GM18858 (cell line): ENCODE results near the gene PAQR7.

Source experiments
- ATAC-seq: cut with Tn5 transposase; IDR thresholded peaks from one replicate; pipeline ENCODE4 v1.9.1; 2021; ENCODE audit not compliant: unreplicated experiment

The PAQR7 gene

DNA sequence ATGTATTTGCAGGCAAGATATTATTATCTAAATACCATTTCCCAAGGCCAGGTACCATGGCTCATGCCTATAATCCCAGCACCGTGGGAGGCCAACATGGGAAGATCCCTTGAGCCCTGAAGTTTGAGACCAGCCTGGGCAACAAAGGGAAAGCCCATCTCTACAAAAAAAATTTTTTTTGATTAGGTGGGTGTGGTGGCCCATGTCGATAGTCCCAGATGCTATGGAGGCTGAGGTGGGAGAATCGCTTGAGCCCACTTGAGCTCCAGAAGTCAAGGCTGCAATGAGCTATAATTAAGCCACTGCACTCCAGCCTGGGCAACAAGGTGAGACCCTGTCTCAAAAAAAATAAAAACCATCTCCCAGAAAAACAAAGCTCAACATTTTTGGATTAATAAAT, 28.5 kb upstream of the PAQR7 start:
- ATAC-seq: no peak

DNA sequence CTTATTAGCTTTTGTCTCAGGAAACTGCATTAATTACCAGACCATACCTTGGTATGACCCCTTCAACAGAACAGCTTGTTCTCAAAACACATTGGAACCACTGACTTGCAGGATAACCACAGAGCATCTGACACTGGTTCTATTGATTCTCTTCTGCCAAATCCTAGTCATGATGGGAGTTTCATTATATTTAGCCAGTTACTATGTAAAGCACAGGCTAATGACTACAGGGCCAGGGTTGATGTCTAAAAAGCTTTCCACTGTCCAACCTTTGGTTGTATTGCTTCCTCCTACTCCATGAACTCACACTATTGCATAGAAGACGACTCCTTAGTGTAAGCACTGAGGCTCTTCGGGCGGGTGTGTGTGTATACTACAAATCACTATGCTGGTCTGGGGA, 27.0 kb upstream of the PAQR7 start:
- no peak for ATAC-seq

DNA sequence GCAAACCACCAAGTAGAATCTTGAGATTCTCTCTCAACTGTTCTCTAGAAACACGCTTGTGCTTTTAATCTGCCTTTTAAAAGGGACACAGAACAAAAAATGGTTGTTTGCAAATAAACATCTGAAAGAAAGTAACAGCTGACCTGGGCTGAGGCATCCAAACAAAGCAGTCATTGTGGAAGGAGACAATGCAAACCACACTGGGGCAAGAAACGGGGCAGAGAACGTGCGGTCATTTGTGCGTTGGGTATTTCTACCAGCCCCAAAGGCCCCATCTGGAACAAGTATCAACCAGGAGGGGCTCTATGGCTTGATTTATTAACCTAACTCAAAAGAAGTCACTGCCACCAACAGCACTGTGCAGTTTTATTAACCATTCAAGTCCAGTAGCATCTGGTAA, 24.7 kb upstream of the PAQR7 start:
- no peak for ATAC-seq

GRCh38 chr1:25899792-25900191, 24.3 kb upstream of the PAQR7 start:
- no peak for ATAC-seq

DNA sequence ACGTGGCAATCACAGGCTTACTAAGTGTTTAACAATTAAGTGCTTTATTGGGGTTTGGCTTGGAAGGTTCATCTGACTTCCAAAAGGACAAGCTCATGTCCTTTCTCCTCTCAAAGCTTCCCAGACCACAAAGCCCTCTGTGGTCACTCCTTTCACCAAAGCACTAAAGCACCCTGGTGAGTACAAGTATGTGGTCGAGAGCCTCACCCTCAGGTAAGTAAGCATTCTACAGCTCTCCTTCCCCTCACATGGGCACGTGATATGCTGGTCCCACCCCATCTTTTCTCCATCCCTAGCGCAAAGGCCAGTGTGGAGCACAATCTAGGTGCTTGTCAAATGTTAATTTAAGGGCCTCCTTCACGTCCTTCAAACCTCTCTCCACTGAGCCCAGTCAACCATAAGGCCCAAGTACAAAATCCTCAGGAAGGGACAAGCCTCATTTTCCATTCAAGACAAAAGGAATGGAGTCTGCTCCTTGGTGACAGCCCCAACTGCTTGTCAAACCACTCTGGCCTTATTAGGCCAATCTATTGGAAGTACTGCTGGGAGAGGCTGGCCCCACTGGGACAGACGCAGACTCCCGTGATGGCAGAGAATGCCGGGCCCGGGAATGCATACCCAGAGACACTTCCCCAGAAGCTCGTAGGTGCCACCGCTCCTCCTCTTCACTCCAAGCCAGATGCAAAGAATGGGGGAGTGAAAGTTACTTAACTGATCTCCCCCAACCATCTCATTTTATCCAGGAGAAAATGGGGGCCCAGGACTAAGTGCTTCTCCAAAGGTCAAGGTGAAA, 22.9 kb upstream of the PAQR7 start:
- ATAC-seq: no peak

DNA sequence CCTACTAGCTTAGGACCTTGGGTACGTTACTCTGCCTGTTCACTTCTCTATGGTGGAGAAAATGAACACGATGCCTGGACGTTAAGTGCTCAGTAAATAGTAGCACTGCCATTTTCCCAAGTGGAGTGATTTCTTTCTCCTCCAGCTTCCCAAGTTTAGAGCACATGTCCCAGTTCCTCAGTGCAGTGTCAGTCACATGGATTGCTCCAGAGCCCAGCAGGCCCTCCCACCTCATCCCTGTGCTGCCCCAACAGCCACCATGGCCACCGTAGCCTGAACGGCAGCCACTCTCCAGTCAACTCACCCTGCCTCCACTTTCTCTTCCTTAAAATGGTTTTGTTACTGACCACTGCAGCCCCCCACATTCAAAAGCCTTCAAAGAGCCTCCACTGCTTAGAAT, 22.2 kb upstream of the PAQR7 start:
- ATAC-seq: no peak

DNA sequence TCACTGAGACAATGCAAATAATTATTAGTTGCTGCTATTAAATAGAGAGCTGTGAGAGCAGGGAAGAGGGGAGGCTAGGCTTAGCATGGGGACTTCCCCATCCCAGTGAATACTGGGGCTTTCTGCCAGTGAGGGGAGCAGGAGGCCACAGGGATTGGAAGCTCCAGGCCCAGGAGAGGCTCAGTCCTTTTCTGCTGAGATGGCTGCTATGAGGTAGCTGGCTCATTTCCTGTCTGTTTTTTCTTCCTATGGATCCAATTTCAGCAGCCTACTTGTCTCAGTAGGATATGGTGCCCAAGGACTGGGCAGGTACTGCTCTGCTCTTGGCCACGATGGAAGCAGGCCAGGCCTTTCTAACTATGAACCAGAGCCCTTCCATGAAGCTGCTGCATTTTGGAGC, 20.8 kb upstream of the PAQR7 start:
- no peak for ATAC-seq

- ATAC-seq: peak; percentile 51
Measured at GRCh38 chr1:25895365-25895990, 20.0 kb upstream of the PAQR7 start.

GRCh38 chr1:25893116-25893515, 17.6 kb upstream of the PAQR7 start:
- no peak for ATAC-seq

DNA sequence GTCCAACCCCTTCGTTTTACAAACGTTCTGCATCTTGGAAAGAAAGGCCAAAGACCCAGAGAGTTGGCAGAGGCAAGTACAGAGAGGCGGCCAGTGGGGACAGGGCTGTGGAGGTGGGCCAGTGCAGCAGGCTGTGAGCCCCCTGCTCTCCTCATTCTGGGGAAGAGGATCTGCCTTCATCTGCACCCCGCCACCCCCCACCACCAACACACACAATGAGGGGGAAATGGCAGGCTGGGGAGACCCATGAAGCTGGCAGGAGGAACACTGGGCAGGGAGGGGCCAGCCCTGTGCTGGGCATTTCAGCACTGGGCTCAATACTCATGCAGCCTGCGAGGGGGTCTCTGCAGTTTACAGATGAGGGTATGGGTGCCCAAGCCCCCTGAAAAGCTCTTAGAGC, 16.1 kb upstream of the PAQR7 start:
- no peak for ATAC-seq

DNA sequence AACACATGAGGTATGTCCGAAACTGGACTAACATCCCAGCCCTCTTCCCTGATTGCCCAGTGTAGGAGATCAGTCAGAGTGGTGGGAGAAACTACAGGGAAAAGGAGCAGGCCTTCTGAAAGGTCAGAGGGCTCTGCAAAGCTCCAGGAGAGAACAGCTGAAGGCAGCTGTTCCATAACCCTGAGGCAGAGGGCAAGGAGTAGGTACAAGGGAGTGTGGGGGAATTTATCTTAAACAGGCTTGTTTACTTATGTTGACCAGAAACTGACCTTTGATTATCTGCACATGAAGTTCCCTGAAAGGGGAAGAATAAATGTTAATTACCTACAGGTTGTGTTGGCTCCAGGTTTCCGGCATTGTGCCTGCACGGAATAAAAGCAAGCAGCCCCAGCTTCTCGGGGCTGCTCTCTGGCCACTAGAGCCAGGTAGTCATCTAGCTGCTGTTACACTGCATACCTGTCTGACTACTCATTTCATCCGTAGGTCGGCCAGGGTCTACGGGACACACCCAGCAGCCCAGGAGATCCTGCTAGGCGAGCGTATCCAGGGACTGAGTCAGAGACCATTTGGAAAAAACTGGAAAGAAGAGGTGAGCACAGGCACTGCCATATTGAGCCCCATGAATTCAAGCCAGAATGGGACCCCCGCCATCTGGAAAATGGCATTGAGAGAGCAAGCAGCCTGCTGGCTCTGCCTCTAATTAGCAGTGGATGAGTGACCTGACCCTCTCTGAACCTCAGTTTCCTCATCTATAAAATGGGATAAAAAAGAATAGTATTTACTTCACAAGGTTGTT, 14.9 kb upstream of the PAQR7 start:
- no peak for ATAC-seq

GRCh38 chr1:25889470-25889869, 14.0 kb upstream of the PAQR7 start:
- no peak for ATAC-seq

DNA sequence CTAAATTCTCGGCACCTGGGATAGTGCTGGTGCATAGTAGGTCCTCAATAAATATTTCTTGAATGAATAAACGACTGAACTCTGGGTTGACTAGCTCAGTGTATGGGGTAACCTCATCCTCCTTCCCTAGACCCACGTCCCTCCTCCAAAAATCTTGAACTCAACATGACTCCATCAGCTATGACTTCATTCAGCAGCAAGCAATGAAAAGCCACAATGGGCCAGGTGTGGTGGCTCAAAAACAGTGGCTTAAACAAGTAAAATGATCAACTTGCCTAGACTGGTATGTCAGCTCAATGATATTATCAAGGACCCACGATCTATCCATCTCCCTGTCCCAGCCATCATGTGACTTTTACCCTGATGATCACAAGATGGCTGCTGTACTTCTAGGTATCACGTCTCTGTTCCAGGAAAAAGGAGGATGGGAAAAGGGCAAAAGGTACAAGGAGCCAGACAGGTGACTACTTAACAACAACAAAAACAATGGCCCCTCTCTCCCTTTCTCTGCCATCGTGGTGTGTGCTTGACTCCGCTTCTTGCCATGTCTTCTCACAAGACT, 13.0 kb upstream of the PAQR7 start:
- no peak for ATAC-seq

DNA sequence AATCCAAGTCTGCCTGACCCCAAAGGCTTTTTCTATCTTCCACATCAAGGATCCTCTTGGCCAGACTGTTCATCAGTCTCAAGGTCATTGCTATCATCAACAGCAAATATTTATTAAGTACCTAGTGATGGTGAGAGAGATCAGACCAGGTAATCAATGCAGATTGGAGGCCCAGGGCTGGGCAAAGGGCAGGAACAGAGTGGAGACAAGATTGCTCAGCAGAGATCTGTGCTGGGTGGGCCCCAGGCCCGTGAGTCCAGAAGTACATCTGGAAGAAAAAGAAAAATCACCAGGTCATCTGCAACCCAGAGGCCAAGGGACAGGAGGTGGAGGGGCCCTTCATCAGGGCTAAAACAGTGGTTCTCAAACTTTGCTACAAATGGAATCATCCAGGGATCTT, 10.1 kb upstream of the PAQR7 start:
- ATAC-seq: no peak

- ATAC-seq: no peak
Measured at GRCh38 chr1:25881266-25881665, 5.8 kb upstream of the PAQR7 start.

GRCh38 chr1:25880518-25880917, 5.0 kb upstream of the PAQR7 start:
- ATAC-seq: no peak

DNA sequence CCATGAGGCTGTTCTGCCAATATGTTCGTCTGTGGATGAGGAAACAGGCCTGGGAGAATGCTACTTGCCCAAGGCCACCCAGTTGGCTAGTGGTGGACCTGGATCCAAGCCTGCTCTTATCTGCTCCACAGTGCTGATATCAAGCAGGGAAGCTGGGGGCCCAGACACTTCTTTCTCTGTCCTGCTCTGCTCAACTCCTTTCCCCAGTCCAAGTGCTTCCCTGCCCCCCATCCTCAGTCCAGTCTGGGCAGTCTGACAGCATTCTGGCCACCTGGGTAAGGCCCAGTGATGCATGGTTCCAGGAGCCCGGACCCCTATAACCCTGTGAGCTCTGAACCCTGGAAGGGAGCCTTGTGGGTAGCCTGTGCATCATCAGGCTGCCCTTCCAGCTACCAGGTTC, 4.2 kb upstream of the PAQR7 start:
- ATAC-seq: no peak

DNA sequence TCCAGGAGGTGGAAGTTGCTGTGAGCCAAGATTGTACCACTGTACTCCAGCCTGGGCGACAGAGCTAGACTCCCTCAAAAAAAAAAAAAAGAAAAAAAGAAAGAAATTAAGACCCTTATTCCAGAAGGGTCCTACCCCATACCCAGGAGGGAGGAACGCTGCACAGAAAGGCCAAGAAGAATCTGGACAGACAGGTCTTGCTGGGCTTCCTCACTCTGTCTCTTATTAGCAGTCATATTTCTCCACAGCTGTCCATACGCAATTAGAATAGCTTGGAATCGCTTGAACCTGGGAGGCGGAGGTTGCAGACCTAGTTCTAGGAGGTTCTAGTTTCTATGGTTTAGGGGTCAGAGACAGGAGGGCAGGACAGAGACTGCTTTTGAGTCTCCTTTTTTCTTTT, 3.2 kb upstream of the PAQR7 start:
- no peak for ATAC-seq

GRCh38 chr1:25877155-25877554, 1.6 kb upstream of the PAQR7 start:
- no peak for ATAC-seq

- no peak for ATAC-seq
Measured at GRCh38 chr1:25876693-25877077, 1.2 kb upstream of the PAQR7 start.

- ATAC-seq: no peak
Measured at GRCh38 chr1:25875856-25876692, 566 bp upstream of the PAQR7 start.
